Endothelial cell of umbilical vein (primary cell): Measurements from ENCODE around the gene FZR1. TPM values are rescaled to one million over a fixed set of nuclear protein-coding genes. Genes with fewer than 3 reads are reported as not detected.
A peak's percentile ranks its signal among the peaks of the same experiment; 100 is the strongest.

Experiments used
- BruUV-seq: library from RNA; stranded (reverse); fragments of 400-500 nt; replicated peaks from 2 replicates; lab custom pipeline; 2021; lab: Mats Ljungman, UMichigan
- CTCF ChIA-PET: fragments of 300-600, 350-600 bp; sonication (Branson Sonifier 250); formaldehyde crosslinking; loops from one replicate; lab custom pipeline; 2021; ENCODE audit warnings: antibody characterized with exemption, inconsistent platforms; lab: Charles Lee
- POLR2A ChIA-PET: fragments of 300-600, 350-600 bp; sonication (Branson Sonifier 250); formaldehyde crosslinking; loops from one replicate; lab custom pipeline; 2021; ENCODE audit warnings: antibody characterized with exemption, inconsistent platforms; lab: Charles Lee
- DNase-seq: peaks from one replicate; pipeline ENCODE4 v3.0.0-alpha.2; 2011; ENCODE audit warnings: low read depth, low spot score
- FAIRE-seq: peaks from 2 replicates; lab custom pipeline; 2011; peaks lifted over from hg19 to GRCh38; lab: Jason Lieb, UNC
- H2AFZ ChIP-seq: 2 replicates; pipeline ENCODE4 v1.6.0; 2012; ENCODE audit warnings: low read depth, low read length, control low read depth, inconsistent platforms
- H3K27ac ChIP-seq: 2 replicates; pipeline ENCODE4 v1.5.1; 2011; ENCODE audit warnings: low read depth, mild to moderate bottlenecking, control low read depth, low read length, moderate library complexity; ENCODE audit not compliant: insufficient read depth
- H3K27me3 ChIP-seq, 2 experiments: 2 replicates each; pipeline versions ENCODE4 v1.6.0 to v1.6.1; 2011; ENCODE audit warnings: low read length in 2 of 2, mixed read lengths in 1 of 2; ENCODE audit not compliant: control insufficient read depth in 2 of 2, insufficient read depth in 2 of 2
- H3K36me3 ChIP-seq, 2 experiments: 2 replicates in 1 of 2; 3 replicates in 1 of 2; pipeline ENCODE4 v1.5.1; 2011; ENCODE audit warnings: low read length in 2 of 2, mild to moderate bottlenecking in 1 of 2, moderate library complexity in 1 of 2; ENCODE audit not compliant: control insufficient read depth in 2 of 2, insufficient read depth in 2 of 2; ENCODE audit errors: extremely low read depth in 1 of 2
- H3K4me1 ChIP-seq: 3 replicates; pipeline ENCODE4 v1.5.1; 2011; ENCODE audit warnings: mild to moderate bottlenecking, low read length; ENCODE audit not compliant: control insufficient read depth, insufficient read depth; ENCODE audit errors: extremely low read depth
- H3K4me2 ChIP-seq: 2 replicates; pipeline ENCODE4 v1.6.1; 2011; ENCODE audit warnings: low read length, control low read depth, mixed read lengths; ENCODE audit not compliant: insufficient read depth
- H3K4me3 ChIP-seq, 3 experiments: fragments of 200-600 bp in 1 of 3; sonication (generic), shearing (Covaris generic) in 1 of 3; replicated peaks in 1 of 3; 2 replicates each; pipeline ENCODE4 v1.5.1; 2011 to 2016; ENCODE audit warnings: control low read depth in 3 of 3, low read length in 3 of 3, mild to moderate bottlenecking in 2 of 3, inconsistent platforms in 1 of 3, low read depth in 1 of 3, moderate library complexity in 1 of 3; ENCODE audit not compliant: insufficient read depth in 1 of 3
- H3K79me2 ChIP-seq: 2 replicates; pipeline ENCODE4 v1.6.0; 2012; ENCODE audit warnings: low read length, inconsistent platforms; ENCODE audit not compliant: control insufficient read depth, insufficient read depth
- H3K9ac ChIP-seq: replicated peaks from 2 replicates; pipeline ENCODE3; 2011; ENCODE audit warnings: low read length, control low read depth; ENCODE audit not compliant: insufficient read depth; ENCODE audit errors: extremely low read depth
- H3K9me1 ChIP-seq: replicated peaks from 3 replicates; pipeline ENCODE4 v1.6.0; 2011; ENCODE audit warnings: mild to moderate bottlenecking, low read length; ENCODE audit not compliant: control insufficient read depth, insufficient read depth; ENCODE audit errors: extremely low read depth
- H3K9me3 ChIP-seq: replicated peaks from 2 replicates; pipeline ENCODE4 v1.5.1; 2012; ENCODE audit warnings: low read length, inconsistent platforms; ENCODE audit not compliant: control insufficient read depth, insufficient read depth
- H4K20me1 ChIP-seq: replicated peaks from 2 replicates; pipeline ENCODE3; 2011; ENCODE audit warnings: mild to moderate bottlenecking, low read length; ENCODE audit not compliant: control insufficient read depth, insufficient read depth; ENCODE audit errors: extremely low read depth
- EZH2 ChIP-seq: IDR thresholded peaks from 2 replicates; pipeline ENCODE4 v1.6.1; 2012; ENCODE audit warnings: borderline replicate concordance, low read depth, mild to moderate bottlenecking, moderate library complexity, low read length, inconsistent platforms; ENCODE audit not compliant: severe bottlenecking
- MYC ChIP-seq: IDR thresholded peaks from one replicate; pipeline ENCODE4 v1.6.1; 2011; ENCODE audit warnings: mild to moderate bottlenecking, low read depth, low read length
- POLR2A ChIP-seq: IDR thresholded peaks from 2 replicates; pipeline ENCODE4 v1.6.1; 2012; ENCODE audit warnings: low read depth, mild to moderate bottlenecking, control low read depth, low read length
- POLR2AphosphoS5 ChIP-seq: IDR thresholded peaks from 2 replicates; pipeline ENCODE4 v1.6.1; 2012; ENCODE audit warnings: low read depth, mild to moderate bottlenecking, control low read depth, low read length, moderate library complexity; ENCODE audit not compliant: insufficient read depth
- dilution Hi-C: fragments of 300-500 bp; cut with MboI; formaldehyde crosslinking; loops from one replicate; pipeline ENCODE4 v1.15.0; 2019; ENCODE audit warnings: low sequenced_read_pairs; ENCODE audit not compliant: extremely low pct_ligation_motif_present
- intact Hi-C: fragments of 100-400 bp; cut with micrococcal nuclease; formaldehyde crosslinking; loops from one replicate; pipeline ENCODE4 v1.10.0; 2022
- polyA plus RNA-seq, 4 experiments: library from polyadenylated mRNA; depleted of rRNA in 3 of 4; stranded (reverse) in 3 of 4; unstranded in 1 of 4; fragments of >200 nt; gene quantifications; 2 replicates each; pipeline versions ENCODE4 v1.2.1 to v1.2.3, GENCODE V29; 2011 to 2012; ENCODE audit warnings: missing spikeins in 1 of 4
- total RNA-seq: library from RNA; stranded (reverse); gene quantifications from 2 replicates; pipeline ENCODE4 v1.2.3, GENCODE V29; 2021
- TF ChIP-seq, protein P1 (sequence below): IDR thresholded peaks from 2 replicates; pipeline ENCODE4 v1.6.1; 2011; ENCODE audit not compliant: insufficient read depth, insufficient read length
- TF ChIP-seq, protein P2 (sequence below), 2 donors: IDR thresholded peaks; 1 replicate in 1 of 2; 2 replicates in 1 of 2; pipeline ENCODE4 v1.5.1; 2011; ENCODE audit warnings: low read length in 2 of 2, mild to moderate bottlenecking in 2 of 2, moderate library complexity in 2 of 2, control low read depth in 1 of 2, inconsistent platforms in 1 of 2, low read depth in 1 of 2; ENCODE audit not compliant: insufficient read depth in 1 of 2; ENCODE audit errors: extremely low read depth in 1 of 2

Gene FZR1
- total and polyA plus RNA-seq, 2 donors (not counting 3 experiments of a cell fraction or from before 2014, with no cell fraction given) = 35.9 to 60.4 TPM

DNA sequence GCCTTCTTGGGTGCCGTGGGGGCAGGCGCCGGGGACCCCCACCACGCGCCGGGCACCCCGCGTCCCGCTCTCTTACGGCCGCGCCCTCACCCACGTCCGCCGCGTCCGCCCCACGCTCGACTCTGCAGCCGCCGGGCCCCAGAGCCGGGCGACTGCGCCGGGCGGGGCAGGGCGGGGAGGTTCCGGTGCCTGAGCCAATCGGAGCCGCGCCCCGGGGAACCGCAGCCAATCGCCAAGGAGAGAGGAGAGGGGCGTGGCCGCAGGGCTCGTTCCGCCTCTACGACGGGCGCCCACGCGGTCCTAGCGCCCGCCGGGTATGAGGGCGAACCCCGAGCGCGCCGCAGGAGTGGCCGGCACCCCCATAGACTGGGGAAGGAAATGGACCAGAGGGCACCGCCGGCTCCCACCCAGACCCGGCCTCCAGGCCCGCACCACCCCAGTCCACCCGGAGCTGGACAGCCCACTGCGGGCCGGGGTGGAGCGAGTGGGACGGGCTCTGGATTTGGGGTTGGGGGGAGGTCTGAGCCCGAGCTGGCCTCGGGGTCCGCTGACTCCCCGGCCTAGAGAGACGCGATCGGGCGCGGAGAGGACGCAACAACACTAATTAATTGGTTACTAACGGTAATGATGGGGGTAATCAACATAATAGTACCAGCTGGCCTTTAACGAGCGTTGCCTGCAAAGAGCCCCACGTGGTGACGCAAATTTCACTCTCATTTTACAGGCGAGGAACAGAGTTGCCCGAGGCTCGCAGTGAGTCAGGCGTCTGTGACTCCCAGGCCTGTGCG, 51.5 kb downstream of the FZR1 start, which contains the start of gene MFSD12:
Gene MFSD12, minus strand, starts transcription at position 126 of the 788 bp plus-strand sequence. CDS start 183 bp downstream, outside the sequence.
- intact Hi-C loops (loop anchor here (1.0 kb wide), 1 partner anchor 15 kb away; the partner anchor contains the start of gene HMG20B), dilution Hi-C loops (no loop called here)
- Histone ChIP-seq H3K27ac (peak within 1 kb of the TSS; percentile 21), H3K4me2 (peak within 1 kb of the TSS; percentile 79), H3K36me3 (no peaks in the 10 kb centered on the region), H3K27me3 (no peaks in the 10 kb centered on the region), H3K79me2 (peaks cover 35% of the 10 kb centered on the region), H3K9ac (peak within 1 kb of the TSS; percentile 52), H3K9me1 (no peaks in the 10 kb centered on the region), H3K4me3 (peak within 1 kb of the TSS; percentile 49 to 63 (median 58)), H3K9me3 (no peaks in the 10 kb centered on the region), H2AFZ (peak within 1 kb of the TSS; percentile 75), H3K4me1 (peaks cover 24% of the 10 kb centered on the region), H4K20me1 (no peaks in the 10 kb centered on the region)
- FAIRE-seq (peak; percentile 88), DNase-seq (peak; percentile 91)
- POLR2A ChIA-PET = interaction anchor here (1.5 kb wide), 1 partner anchor 16 kb away, joined by 6 read pairs; no protein-coding TSS in a partner anchor
- CTCF ChIA-PET = interaction anchor here (1.0 to 6.4 kb wide), 5 partner anchors 11 to 50 kb away, joined by 3 to 34 read pairs (median 9); partner anchors contain the start of gene GIPC3
- TF ChIP-seq, protein P1, sequence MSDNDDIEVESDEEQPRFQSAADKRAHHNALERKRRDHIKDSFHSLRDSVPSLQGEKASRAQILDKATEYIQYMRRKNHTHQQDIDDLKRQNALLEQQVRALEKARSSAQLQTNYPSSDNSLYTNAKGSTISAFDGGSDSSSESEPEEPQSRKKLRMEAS = peak; percentile 85
- TF ChIP-seq POLR2A = peak; percentile 68
- no peak for TF ChIP-seq EZH2
- TF ChIP-seq MYC = peak; percentile 53
- TF ChIP-seq, protein P2, sequence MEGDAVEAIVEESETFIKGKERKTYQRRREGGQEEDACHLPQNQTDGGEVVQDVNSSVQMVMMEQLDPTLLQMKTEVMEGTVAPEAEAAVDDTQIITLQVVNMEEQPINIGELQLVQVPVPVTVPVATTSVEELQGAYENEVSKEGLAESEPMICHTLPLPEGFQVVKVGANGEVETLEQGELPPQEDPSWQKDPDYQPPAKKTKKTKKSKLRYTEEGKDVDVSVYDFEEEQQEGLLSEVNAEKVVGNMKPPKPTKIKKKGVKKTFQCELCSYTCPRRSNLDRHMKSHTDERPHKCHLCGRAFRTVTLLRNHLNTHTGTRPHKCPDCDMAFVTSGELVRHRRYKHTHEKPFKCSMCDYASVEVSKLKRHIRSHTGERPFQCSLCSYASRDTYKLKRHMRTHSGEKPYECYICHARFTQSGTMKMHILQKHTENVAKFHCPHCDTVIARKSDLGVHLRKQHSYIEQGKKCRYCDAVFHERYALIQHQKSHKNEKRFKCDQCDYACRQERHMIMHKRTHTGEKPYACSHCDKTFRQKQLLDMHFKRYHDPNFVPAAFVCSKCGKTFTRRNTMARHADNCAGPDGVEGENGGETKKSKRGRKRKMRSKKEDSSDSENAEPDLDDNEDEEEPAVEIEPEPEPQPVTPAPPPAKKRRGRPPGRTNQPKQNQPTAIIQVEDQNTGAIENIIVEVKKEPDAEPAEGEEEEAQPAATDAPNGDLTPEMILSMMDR (IDR thresholded peaks at IDR 0.05; ENCODE audit: extremely low read depth in 1 of 2, insufficient read depth in 1 of 2, low read depth in 1 of 2, low read length in 2 of 2) = no peak
- TF ChIP-seq POLR2AphosphoS5 = peak; percentile 91
- BruUV-seq = no TSS peak
